GM18873 (cell line): ENCODE results near the gene IQGAP3.
"Not testable (repeated sequence)": the region's sequence is repeated elsewhere in the genome, so short reads cannot be mapped to it uniquely, and the experiment has no call there.

Source experiments
- ATAC-seq: cut with Tn5 transposase; IDR thresholded peaks from one replicate; pipeline ENCODE4 v1.9.1; 2021; ENCODE audit warnings: mild to moderate bottlenecking, moderate library complexity, moderate number of reproducible peaks; ENCODE audit not compliant: unreplicated experiment, low FRiP score

Gene IQGAP3

GRCh38 chr1:156572663-156573018, 276 bp upstream of the IQGAP3 start:
- ATAC-seq, result no peak

GRCh38 chr1:156571261-156571852, 1.0 kb downstream of the IQGAP3 start:
- ATAC-seq, result no peak

- no peak for ATAC-seq
Observed at GRCh38 chr1:156566436-156566835, 5.9 kb downstream of the IQGAP3 start.

- ATAC-seq, result no peak
Observed at GRCh38 chr1:156565519-156565918, 6.8 kb downstream of the IQGAP3 start.

- no peak for ATAC-seq
Observed at GRCh38 chr1:156560585-156561163, 11.7 kb downstream of the IQGAP3 start.

- ATAC-seq, result no peak
Observed at GRCh38 chr1:156559797-156560385, 12.5 kb downstream of the IQGAP3 start.

- ATAC-seq, result no peak
Observed at GRCh38 chr1:156559086-156559796, 13.1 kb downstream of the IQGAP3 start.

- ATAC-seq, result no peak
Observed at GRCh38 chr1:156556354-156556753, 16.0 kb downstream of the IQGAP3 start.

- no peak for ATAC-seq
Observed at GRCh38 chr1:156555715-156556114, 16.6 kb downstream of the IQGAP3 start.

GRCh38 chr1:156554971-156555370, 17.4 kb downstream of the IQGAP3 start:
- no peak for ATAC-seq

GRCh38 chr1:156553860-156554485, 18.4 kb downstream of the IQGAP3 start:
- no peak for ATAC-seq

- ATAC-seq, result not testable (repeated sequence)
Observed at GRCh38 chr1:156552937-156553336, 19.4 kb downstream of the IQGAP3 start.

- ATAC-seq, result no peak
Observed at GRCh38 chr1:156552518-156552917, 19.8 kb downstream of the IQGAP3 start.

GRCh38 chr1:156551869-156552268, 20.5 kb downstream of the IQGAP3 start:
- ATAC-seq, result no peak

- ATAC-seq, result no peak
Observed at GRCh38 chr1:156551066-156551643, 21.2 kb downstream of the IQGAP3 start.

- ATAC-seq, result no peak
Observed at GRCh38 chr1:156550346-156550745, 22.0 kb downstream of the IQGAP3 start.

GRCh38 chr1:156549831-156550230, 22.5 kb downstream of the IQGAP3 start:
- no peak for ATAC-seq

GRCh38 chr1:156549390-156549789, 23.0 kb downstream of the IQGAP3 start:
- no peak for ATAC-seq

- no peak for ATAC-seq
Observed at GRCh38 chr1:156547982-156548381, 24.4 kb downstream of the IQGAP3 start.

- ATAC-seq, result no peak
Observed at GRCh38 chr1:156547434-156547833, 24.9 kb downstream of the IQGAP3 start.

- ATAC-seq, result no peak
Observed at GRCh38 chr1:156546267-156546666, 26.1 kb downstream of the IQGAP3 start.
